Stimulated activated CD4-positive, alpha-beta T cell treated with anti-CD3 and anti-CD28 coated beads, Interleukin-12 subunit alpha, Interleukin-12 subunit beta, amount 100 ng/mL, for 48 hours (primary cell): ENCODE measurements around the gene SCAP.
"Not testable (repeated sequence)": the region's sequence is repeated elsewhere in the genome, so short reads cannot be mapped to it uniquely, and the experiment has no call there.

ENCODE experiments used
- DNase-seq, 3 donors: peaks; one replicate each; pipeline ENCODE4 v3.0.0-alpha.2; 2020; ENCODE audit warnings: low read depth in 2 of 3, low spot score in 1 of 3

The SCAP gene

GRCh38 chr3:47399531-47400270 is 76.0 kb downstream of the SCAP start:
- no peak for DNase-seq

DNA sequence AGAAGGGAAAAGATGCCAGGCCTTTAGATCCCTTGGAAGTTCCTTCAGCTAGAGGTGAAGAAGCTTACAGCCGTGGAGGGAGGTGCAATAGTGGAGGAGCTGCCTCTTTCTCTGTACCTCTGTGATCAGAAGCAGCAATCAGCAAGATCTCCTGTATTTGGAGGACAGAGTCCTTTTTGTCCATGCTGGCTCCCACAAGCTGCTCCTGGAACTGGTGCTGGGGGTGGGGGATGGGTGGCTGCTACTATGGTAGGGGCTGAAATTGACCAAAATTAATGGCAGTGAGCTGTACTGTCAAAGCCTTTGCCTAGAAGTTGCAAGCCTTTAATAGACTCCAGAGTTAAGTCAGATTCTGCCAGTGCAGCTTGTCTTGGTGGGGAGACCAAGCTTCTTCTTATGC is 76.7 kb downstream of the SCAP start:
- DNase-seq, result no peak

- DNase-seq, result no peak
These were observed 77.5 kb downstream of the SCAP start for GRCh38 chr3:47398228-47398627.

DNA sequence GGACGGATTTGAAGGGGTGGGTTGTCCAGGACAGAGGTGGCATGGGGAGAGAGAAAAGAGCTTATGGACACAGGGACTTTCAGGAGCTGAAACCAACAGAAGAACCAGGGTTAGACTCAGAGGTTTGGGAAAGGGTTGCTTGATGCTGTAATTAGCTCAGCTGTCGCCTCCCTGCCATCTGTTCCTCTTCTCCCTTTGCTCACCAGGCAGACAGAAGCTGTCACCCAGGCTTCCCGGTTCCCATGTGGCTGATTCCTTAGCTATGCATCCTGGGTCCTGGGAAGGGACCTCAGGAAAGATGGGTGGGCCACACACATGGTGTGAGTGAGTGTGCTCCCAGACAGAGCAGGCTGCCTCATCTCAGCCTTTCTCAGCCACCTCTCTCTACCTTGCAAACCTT is 80.9 kb downstream of the SCAP start:
- DNase-seq, result no peak

DNA sequence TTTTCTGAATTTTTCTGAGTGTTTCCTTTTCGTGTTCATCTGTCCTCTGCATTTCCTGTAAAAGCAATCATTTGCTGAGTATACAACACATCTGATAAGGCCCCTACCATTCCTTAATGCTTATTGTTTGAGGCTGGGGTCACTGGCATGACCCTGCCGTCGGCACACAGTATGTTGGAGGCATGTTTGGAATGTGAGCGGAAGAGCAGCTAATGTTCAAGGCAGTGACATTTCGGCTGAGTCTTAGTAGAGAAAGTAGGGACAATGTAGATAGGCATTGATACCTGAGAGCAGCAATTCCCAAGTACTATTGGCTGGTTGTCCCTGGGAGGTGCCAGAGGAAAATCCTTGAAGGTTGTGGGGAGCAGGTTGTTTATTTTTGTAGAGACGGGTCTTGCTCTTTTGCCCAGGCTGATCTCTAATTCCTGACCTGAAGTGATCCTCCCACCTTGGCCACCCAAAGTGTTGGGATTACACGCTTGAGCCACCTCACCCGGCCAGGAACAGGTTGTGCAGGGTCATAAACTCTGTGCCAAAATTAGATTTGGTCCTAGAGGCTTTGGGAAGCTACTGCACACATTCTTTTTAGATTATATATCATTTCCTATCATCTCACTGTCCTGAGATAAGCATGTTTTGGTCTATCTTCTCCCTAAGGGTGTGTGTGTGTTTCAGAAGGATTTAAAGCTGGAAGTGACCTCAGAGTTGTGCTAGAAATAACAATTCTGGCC is 81.4 kb downstream of the SCAP start:
- DNase-seq, result no peak

GRCh38 chr3:47392933-47393332 is 82.8 kb downstream of the SCAP start:
- no peak for DNase-seq

DNA sequence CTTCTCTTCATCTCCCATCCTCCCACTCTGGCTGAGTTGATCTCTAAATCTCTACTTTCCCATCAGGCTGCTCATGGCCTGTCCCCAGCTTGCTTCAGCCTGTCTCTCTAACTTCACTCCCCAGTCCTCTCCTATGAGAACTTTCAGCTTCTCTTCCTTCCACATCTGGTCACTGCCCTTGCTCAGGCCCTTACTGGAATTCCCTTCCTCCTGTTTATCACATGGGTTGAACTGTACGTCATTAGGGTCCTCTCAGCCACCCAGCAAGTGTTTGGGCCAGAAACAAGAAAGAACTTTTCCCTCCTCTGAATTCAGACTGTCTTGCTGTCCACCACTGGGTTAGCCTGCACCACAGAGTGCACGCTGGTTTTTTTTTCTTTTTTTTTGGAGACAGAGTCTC is 89.9 kb downstream of the SCAP start:
- no peak for DNase-seq

GRCh38 chr3:47385007-47385406 is 90.7 kb downstream of the SCAP start:
- DNase-seq, result no peak

- DNase-seq, result no peak
These were observed 91.3 kb downstream of the SCAP start for GRCh38 chr3:47384425-47384824.

- peak; percentile 54 to 81 (median 67) for DNase-seq
These were observed 94.2 kb downstream of the SCAP start for GRCh38 chr3:47381317-47382157.

GRCh38 chr3:47380601-47381316 is 95.0 kb downstream of the SCAP start, which contains the start of gene PTPN23:
Gene PTPN23 (plus strand): TSS chr3:47381021. CDS start chr3:47381097, 76 bp downstream.
- peak; percentile 97 to 99 (median 98) for DNase-seq

GRCh38 chr3:47380026-47380600 is 95.6 kb downstream of the SCAP start:
- no peak for DNase-seq

DNA sequence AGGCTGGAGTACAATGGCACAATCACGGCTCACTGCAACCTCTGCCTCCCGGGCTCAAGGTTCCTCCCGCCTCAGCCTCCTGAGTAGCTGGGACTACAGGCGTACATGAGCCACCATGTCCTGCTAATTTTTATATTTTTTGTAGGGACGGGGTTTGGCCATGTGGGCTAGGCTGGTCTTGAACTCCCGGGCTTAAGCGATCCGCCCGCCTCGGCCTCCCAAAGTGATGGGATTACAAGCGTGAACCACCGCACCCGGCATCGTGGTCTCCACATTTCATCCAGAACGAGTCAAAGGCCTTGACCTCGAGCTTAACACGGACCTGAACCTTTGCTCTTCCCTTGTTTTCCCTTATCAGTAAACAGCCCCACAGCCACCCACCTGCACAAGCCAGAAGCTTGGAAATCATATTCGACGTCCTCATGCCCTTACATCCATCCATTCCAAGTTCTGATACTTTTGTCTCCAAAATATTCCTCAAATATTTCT is 96.3 kb downstream of the SCAP start:
- no peak for DNase-seq

DNA sequence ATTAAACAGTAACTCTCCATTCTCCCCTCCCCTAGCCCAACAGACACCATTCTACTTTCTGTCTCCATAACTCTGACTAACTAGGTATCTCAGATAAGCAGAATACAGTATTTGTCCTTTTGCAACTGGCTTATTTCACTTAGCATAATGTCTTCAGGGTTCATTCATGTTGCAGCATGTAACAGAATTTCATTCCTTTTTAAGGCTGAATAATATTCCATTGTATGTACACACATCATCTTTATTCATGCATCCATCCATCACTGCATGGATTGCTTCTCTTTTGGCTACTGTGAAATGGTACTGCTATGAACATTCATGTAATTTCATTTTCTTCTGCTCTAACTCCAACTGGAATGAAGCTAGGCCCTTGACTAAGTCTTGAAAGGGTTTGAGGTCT is 96.9 kb downstream of the SCAP start:
- DNase-seq, result no peak

GRCh38 chr3:47377186-47377585 is 98.6 kb downstream of the SCAP start:
- DNase-seq, result no peak

DNA sequence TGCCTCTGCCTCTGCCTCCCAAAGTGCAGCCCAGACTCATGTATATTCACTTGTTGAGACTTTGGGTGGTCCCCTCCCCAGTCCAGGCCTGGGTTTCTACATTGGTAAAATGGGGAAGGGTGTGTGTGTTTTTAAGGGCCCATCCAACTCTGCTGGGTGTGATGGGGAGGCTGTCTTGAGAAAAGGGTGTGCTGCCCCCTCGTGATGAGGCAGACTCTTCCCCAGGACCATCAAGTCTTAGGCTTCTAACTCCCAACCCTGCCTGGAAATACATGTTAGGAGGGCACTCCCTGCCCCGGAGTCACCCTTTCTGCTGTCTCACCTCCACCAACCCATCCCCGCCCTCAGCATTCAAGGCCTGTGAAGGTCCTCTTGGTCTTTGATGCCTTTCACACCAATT is 99.3 kb downstream of the SCAP start:
- DNase-seq, result no peak

GRCh38 chr3:47374587-47374986 is 101.2 kb downstream of the SCAP start:
- DNase-seq, result no peak

DNA sequence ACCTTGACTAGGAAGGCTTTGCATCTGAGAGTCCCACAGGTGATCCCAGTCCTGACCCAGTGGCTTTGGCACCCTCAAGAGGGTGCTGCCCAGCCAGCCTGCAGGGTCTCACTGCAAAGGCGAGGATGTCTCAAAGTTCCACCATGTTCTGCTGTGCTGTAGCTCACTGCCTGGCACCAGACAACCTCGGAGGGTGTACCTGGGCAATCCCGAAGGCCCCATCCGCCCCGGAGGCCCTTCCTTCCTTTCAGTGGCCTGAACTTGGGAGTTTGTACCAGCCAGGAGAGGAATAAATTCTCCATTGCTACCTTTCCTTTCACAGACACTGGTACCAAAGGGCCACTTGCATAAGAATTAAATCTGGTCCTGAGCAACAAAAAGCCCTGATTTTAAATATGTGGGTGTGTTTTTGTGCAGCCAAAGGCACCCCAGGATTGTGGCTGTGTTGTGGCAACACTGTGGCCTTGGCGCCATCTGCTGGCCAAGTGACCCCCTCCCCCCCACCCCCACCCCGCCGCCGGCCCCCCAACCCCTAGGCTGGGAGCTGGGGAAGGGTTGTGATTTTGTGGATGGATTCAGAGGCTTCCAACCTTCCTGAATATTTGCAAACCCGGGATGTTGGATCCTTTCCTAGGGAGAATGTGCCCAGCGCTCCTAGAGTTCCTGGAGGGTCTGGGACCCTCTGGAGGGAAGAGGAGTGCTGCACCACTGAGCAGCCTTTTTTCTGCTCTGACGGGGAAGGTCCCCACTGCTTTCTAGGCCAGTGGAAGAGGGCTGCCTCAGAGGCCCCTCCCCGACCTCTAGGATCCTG is 104.6 kb downstream of the SCAP start:
- DNase-seq, result peak in 1 of 3 donors; percentile 16

- DNase-seq, result not testable (repeated sequence)
These were observed 105.7 kb downstream of the SCAP start for GRCh38 chr3:47370020-47370419.

DNA sequence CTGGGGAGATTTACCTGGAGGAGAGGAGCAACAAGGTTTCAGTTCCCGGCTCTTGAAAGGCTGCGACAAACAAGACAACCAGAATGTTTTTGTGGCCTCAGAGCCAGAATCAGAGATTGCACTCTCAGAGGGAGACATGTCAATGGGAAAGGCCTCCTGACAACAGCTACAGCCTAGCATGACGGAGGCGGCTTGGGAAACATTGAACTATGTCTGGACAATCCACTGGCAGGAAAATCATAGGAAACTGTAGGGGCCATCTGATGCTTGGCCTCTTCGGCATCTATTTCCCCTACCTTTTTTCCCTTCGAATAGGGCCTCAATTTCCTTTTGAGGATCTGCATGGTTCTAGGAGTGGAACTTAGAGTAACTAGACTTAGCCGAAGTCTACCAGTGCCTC is 108.1 kb downstream of the SCAP start:
- no peak for DNase-seq
